Lung (tissue), 12 donors: ENCODE measurements around the gene NOP9. TPM values are rescaled to one million over a fixed set of nuclear protein-coding genes. Genes with fewer than 3 reads are reported as not detected.

Experiments used
- ATAC-seq: fragments of 200-7000 bp; cut with Tn5 transposase; one replicate; pipeline ENCODE4 v1.9.1; 2020; ENCODE audit warnings: moderate number of reproducible peaks; ENCODE audit not compliant: insufficient read depth, low FRiP score
- DNase-seq, 3 donors: peaks; one replicate each; pipeline ENCODE4 v3.0.0-alpha.2; 2013 to 2017
- H3K27ac ChIP-seq, 2 donors: one replicate each; pipeline ENCODE4 v1.5.1; 2013; ENCODE audit warnings: mild to moderate bottlenecking in 2 of 2, moderate library complexity in 2 of 2, control low read depth in 1 of 2, inconsistent platforms in 1 of 2, low read depth in 1 of 2, low read length in 1 of 2
- H3K27me3 ChIP-seq, 3 donors: one replicate each; pipeline ENCODE4 v1.5.1; 2013; ENCODE audit warnings: low read length in 2 of 3; ENCODE audit not compliant: control insufficient read depth in 3 of 3, insufficient read depth in 3 of 3
- H3K36me3 ChIP-seq, 4 donors: one replicate each; pipeline ENCODE4 v1.5.1; 2013; ENCODE audit warnings: low read length in 4 of 4, mild to moderate bottlenecking in 1 of 4, moderate library complexity in 1 of 4; ENCODE audit not compliant: control insufficient read depth in 4 of 4, insufficient read depth in 4 of 4
- H3K4me1 ChIP-seq, 5 donors: one replicate each; pipeline ENCODE4 v1.5.1; 2013; ENCODE audit warnings: low read length in 5 of 5, mild to moderate bottlenecking in 2 of 5, moderate library complexity in 1 of 5; ENCODE audit not compliant: control insufficient read depth in 5 of 5, insufficient read depth in 5 of 5
- H3K4me3 ChIP-seq: one replicate; pipeline ENCODE4 v1.5.1; 2013; ENCODE audit warnings: mild to moderate bottlenecking, control low read depth, moderate library complexity
- H3K9ac ChIP-seq, 2 donors: one replicate each; pipeline ENCODE4 v1.5.1; 2013; ENCODE audit warnings: low read length in 2 of 2, control low read depth in 1 of 2; ENCODE audit not compliant: insufficient read depth in 1 of 2
- H3K9me3 ChIP-seq, 4 donors: one replicate each; pipeline ENCODE4 v1.5.1; 2013; ENCODE audit warnings: low read length in 3 of 4, mild to moderate bottlenecking in 1 of 4, moderate library complexity in 1 of 4; ENCODE audit not compliant: control insufficient read depth in 4 of 4, insufficient read depth in 3 of 4
- WGBS, 2 donors: extraction: QIAGEN DNeasy Blood & Tissue Kit; methylation state at CpG; one replicate each; pipeline ENCODE4 v1.1.7; 2013; 5-methylcytosine and 5-hydroxymethylcytosine counted together
- polyA plus RNA-seq, 2 donors: library from polyadenylated mRNA; stranded (reverse); fragments of 200-250 nt; gene quantifications; one replicate each; pipeline ENCODE4 v1.2.1, GENCODE V29; 2013
- total RNA-seq, 2 donors: library from RNA; depleted of rRNA in 1 of 2; stranded (reverse); fragments of >200 nt in 1 of 2; gene quantifications; one replicate each; pipeline ENCODE4 v1.2.1, GENCODE V29; 2014 to 2021
- TF ChIP-seq, protein P1 (sequence below): IDR thresholded peaks from 2 replicates; pipeline ENCODE4 v1.5.1; 2012; ENCODE audit warnings: mild to moderate bottlenecking; ENCODE audit errors: control extremely low read depth, extremely low read depth
- donor health status: control.
- donor health status: control.
- donor health status: Bipolar disorder and iron deficiency.
- donor health status: healthy.
- donor health status: DM: yes; HTN: yes; CAD: no.

The NOP9 gene
- total and polyA plus RNA-seq, 4 donors: 12.1 to 25.9 (median 13.8) TPM

DNA sequence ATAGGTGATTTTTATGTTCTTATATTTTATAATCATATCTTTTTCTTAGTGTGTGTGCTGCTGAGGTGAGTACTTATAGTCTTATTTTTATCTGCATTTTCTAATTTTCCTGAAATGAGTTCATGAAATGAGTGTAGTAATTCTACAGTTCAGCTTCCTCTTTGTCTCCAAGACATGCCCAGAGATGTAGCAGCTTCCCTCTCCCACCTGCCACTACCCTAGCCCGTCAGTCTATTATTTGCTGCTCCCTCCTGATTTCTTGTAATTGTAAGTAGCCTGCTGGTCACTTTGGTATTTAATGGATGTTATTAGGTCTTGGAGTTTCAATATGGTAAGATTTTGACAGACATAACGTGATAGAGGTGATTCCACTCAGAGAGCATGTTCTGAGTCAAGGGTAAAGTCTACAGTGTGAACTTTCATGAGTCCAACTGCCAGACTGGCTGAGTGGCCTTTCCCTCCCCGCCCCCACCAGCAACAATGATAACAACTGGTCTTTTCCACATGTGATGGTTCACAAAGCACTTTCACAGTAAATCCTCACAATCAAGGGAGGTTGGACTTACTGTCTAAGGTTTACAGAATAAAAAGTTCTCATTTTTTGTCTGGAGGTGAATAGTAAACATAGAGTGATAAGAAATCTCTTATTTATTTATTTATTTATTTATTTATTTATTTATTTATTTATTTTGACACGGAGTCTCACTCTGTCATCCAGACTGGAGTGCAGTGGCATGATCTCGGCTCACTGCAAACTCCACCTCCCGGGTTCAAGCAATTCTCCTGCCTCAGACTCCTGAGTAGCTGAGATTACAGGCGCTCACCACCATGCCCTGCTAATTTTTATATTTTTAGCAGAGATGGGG is 44.4 kb downstream of the NOP9 start:
- TF ChIP-seq, protein P1, sequence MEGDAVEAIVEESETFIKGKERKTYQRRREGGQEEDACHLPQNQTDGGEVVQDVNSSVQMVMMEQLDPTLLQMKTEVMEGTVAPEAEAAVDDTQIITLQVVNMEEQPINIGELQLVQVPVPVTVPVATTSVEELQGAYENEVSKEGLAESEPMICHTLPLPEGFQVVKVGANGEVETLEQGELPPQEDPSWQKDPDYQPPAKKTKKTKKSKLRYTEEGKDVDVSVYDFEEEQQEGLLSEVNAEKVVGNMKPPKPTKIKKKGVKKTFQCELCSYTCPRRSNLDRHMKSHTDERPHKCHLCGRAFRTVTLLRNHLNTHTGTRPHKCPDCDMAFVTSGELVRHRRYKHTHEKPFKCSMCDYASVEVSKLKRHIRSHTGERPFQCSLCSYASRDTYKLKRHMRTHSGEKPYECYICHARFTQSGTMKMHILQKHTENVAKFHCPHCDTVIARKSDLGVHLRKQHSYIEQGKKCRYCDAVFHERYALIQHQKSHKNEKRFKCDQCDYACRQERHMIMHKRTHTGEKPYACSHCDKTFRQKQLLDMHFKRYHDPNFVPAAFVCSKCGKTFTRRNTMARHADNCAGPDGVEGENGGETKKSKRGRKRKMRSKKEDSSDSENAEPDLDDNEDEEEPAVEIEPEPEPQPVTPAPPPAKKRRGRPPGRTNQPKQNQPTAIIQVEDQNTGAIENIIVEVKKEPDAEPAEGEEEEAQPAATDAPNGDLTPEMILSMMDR: no peak

DNA sequence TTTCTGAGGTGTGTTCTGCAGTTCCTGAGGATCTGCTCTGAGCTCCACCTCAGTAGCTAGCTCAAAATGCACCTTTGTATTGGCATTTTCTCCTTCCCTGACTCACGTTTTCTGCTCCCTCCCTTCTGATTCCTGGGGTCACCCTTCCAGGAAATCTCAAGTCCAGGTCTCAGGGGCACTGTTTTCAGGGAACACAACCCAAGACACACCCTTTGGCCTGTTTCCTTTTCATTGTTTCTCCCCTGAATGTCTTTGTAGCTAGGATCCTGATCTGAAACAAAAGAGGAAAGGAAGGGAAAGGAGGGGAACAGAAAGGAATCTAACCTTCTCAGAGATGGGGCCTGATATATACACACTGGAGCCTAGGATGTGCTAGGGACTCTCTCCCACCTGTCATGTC is 47.5 kb downstream of the NOP9 start:
- ATAC-seq (no peak), DNase-seq (no peak)
- Histone ChIP-seq H3K4me3 (no peak overlapping the region), H3K4me1 (peaks cover 0 to 7% (median 0%) of the 10 kb centered on the region in 5 donors), H3K27me3 (peaks cover 0 to 17% (median 13%) of the 10 kb centered on the region in 3 donors), H3K9me3 (no peaks in the 10 kb centered on the region), H3K36me3 (no peaks in the 10 kb centered on the region), H3K9ac (no peak overlapping the region), H3K27ac (no peak overlapping the region)
- 48 to 50% methylated on average over 1 of the region's 1 CpG for WGBS, 2 donors
- TF ChIP-seq, protein P1: no peak

More for the DNA sequence above, 44.4 kb downstream of the NOP9 start:
- Histone ChIP-seq H3K9ac (no peak overlapping the region), H3K9me3 (no peaks in the 10 kb centered on the region), H3K27me3 (peaks cover 0 to 30% (median 29%) of the 10 kb centered on the region in 3 donors), H3K4me1 (peaks cover 0 to 9% (median 2%) of the 10 kb centered on the region in 5 donors), H3K27ac (no peak overlapping the region), H3K36me3 (no peaks in the 10 kb centered on the region), H3K4me3 (no peak overlapping the region)
- ATAC-seq (no peak), DNase-seq (no peak)
- 77 to 79% methylated on average over 7 of the region's 7 CpGs for WGBS, 2 donors

DNA sequence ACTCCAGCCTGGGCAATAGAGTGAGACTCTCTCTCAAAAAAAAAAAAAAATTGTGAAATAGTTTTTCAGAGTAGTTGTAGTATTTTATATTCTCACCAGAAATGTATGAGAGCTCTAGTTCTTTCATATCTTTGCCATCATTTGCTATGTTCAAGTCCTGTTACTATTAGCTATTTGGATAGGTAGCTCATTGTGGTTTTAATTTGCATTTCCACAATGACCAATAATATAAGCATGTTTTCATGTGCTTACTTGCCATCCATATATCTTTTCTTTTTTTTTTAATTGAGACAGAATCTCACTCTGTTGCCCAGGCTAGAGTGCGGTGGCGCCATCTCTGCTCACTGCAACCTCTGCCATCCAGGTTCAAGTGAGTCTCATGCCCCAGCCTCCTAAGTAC is 48.5 kb downstream of the NOP9 start:
- H3K36me3 ChIP-seq: no peaks in the 10 kb centered on the region
- ATAC-seq (no peak), DNase-seq (no peak)
- no peak overlapping the region for H3K27ac ChIP-seq
- peaks cover 0 to 14% (median 11%) of the 10 kb centered on the region in 3 donors for H3K27me3 ChIP-seq
- peaks cover 0 to 8% (median 0%) of the 10 kb centered on the region in 5 donors for H3K4me1 ChIP-seq
- WGBS, 2 donors: 97 to 98% methylated on average over 2 of the region's 2 CpGs
- TF ChIP-seq, protein P1: no peak
- no peak overlapping the region for H3K9ac ChIP-seq
- H3K9me3 ChIP-seq: no peaks in the 10 kb centered on the region
- no peak overlapping the region for H3K4me3 ChIP-seq
